ENCODE measurements around the gene LIPH. TPM values are rescaled to one million over a fixed set of nuclear protein-coding genes. Genes with fewer than 3 reads are reported as not detected.

The LIPH gene
- total RNA-seq, 1 donor from 2014 or later = 29.7 TPM

DNA sequence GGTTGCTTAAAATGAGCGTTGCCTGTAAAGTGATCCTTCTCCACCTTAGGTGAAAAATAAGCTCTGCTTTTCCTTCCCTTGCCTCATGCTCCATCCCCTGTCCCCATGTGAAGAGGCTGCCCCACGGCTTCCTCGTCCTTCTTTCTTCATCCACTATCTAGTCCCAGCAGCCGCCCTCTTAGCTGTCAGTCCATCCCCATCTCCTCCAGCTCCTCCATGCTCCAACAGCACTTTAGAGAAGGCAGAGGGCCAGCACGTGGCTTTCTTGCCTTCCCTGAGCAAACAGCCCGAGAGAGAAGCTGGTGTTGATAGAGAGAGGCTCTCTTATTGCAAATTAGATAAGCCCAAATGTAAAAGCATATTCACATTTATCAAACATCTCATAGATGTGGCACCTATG is 44.5 kb downstream of the LIPH start:
- no peaks in the 10 kb centered on the region for H3K9me3 ChIP-seq
- TF ChIP-seq CTCF (IDR thresholded peaks at IDR 0.05) = no peak
- H3K27ac ChIP-seq = no peak overlapping the region
- H3K4me3 ChIP-seq = no peak overlapping the region
- no peaks in the 10 kb centered on the region for H3K27me3 ChIP-seq (ENCODE audit: low read depth)
- H3K36me3 ChIP-seq = peaks cover 22% of the 10 kb centered on the region
- DNase-seq = no peak
- H3K4me1 ChIP-seq = no peaks in the 10 kb centered on the region
- no peak for ATAC-seq
- intact Hi-C loops (cut with DNase I) = no loop called here

GRCh38 chr3:185504636-185505035 is 47.8 kb downstream of the LIPH start:
- no peak overlapping the region for H3K4me3 ChIP-seq
- H3K27me3 ChIP-seq (ENCODE audit: low read depth) = no peaks in the 10 kb centered on the region
- ATAC-seq (peak; percentile 55 to 79), DNase-seq (no peak)
- no peaks in the 10 kb centered on the region for H3K9me3 ChIP-seq
- intact Hi-C loops (cut with DNase I) = no loop called here
- no peak overlapping the region for H3K27ac ChIP-seq
- H3K36me3 ChIP-seq = peaks cover 13% of the 10 kb centered on the region
- no peak for TF ChIP-seq CTCF (IDR thresholded peaks at IDR 0.05)
- no peaks in the 10 kb centered on the region for H3K4me1 ChIP-seq

DNA sequence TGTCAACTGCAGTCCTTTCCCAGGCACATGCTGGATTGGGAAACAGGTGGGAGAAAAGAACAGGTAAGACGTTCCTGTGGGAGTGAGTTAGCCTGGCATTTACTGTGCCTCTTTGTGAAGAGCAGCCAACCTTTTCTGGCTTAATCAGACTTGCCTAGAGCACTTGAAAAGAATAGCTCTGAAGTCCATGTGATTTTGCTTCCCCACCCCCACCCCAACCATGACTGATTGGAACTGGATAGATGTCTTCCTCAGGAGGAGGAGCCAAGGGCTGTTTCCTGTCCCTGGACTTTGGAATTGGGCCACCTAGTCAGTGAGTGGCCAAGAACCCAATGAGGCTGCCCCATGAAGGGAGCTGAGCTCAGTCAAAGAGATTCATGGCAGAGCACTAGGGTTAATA is 48.9 kb downstream of the LIPH start:
- TF ChIP-seq CTCF (IDR thresholded peaks at IDR 0.05) = no peak
- H3K4me1 ChIP-seq = no peaks in the 10 kb centered on the region
- ATAC-seq (no peak), DNase-seq (no peak)
- H3K9me3 ChIP-seq = no peaks in the 10 kb centered on the region
- H3K4me3 ChIP-seq = no peak overlapping the region
- no peak overlapping the region for H3K27ac ChIP-seq
- peaks cover 9% of the 10 kb centered on the region for H3K36me3 ChIP-seq
- intact Hi-C loops (cut with DNase I) = no loop called here
- no peaks in the 10 kb centered on the region for H3K27me3 ChIP-seq (ENCODE audit: low read depth)

GRCh38 chr3:185502987-185503386 is 49.4 kb downstream of the LIPH start:
- intact Hi-C loops (cut with DNase I) = no loop called here
- Histone ChIP-seq H3K27ac (no peak overlapping the region), H3K9me3 (no peaks in the 10 kb centered on the region), H3K27me3 (ENCODE audit: low read depth) (no peaks in the 10 kb centered on the region), H3K36me3 (peaks cover 5% of the 10 kb centered on the region), H3K4me3 (no peak overlapping the region), H3K4me1 (no peaks in the 10 kb centered on the region)
- no peak for DNase-seq
- no peak for ATAC-seq
- no peak for TF ChIP-seq CTCF (IDR thresholded peaks at IDR 0.05)

DNA sequence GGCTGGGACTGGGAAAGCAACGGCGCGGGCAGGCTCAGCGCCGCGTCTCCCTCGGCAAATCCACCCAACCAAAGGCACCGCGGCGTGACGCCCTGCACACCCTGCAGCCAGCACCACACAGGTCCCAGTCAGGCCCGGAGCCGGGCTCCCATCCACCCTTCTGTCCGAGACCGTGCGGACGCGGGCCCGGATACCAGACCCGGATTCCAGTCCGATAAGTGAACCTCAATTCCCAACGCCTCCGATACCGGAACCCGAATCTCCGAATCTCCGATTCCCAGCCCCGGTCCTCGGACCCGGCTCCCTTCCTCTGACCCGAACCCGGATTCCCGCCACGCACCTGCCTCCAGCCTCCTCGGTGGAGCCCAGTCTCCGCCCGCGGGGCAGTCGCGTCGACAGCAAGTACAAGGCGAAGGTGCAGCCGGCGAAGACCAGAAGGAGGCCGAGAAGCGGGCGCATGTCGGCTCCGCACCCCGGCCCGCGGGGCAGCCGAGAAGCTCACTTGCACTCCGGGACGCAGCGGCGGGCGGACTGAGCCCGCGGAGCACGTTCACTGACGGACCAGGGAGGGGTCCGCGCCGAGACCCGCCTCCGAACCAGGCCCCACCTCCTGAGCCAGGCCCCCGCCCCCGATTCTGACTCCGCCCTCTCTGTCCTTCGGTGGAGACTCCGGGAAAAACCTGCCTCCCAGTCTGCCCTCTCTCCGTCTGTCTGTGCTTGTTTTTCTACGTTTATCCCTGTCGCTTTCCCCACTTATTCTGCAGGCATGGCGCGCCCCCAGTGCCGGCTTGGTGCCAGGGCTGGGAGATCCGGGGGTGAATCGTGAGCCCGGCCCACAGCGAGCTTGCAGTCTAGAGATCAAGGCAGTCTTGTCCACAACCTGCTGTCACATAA is 53.6 kb downstream of the LIPH start, which contains the start of gene TMEM41A:
TMEM41A (minus strand) TSS at position 533 of the 894 bp plus-strand sequence; CDS start at position 459, 74 bp downstream.
- ATAC-seq (peak; percentile 98 to 99), DNase-seq (peak; percentile 95)
- no peak for TF ChIP-seq CTCF (IDR thresholded peaks at IDR 0.05)
- intact Hi-C loops (cut with DNase I) = no loop called here
- Histone ChIP-seq H3K9me3 (no peaks in the 10 kb centered on the region), H3K4me3 (peak within 1 kb of the TSS; percentile 97), H3K4me1 (peaks cover 20% of the 10 kb centered on the region), H3K27ac (peak within 1 kb of the TSS; percentile 92), H3K36me3 (peaks cover 31% of the 10 kb centered on the region), H3K27me3 (ENCODE audit: low read depth) (no peaks in the 10 kb centered on the region)

Data from lower lobe of right lung (tissue), 2 donors.